ENCODE results near the gene LIMS1. TPM values are rescaled to one million over a fixed set of nuclear protein-coding genes. Genes with fewer than 3 reads are reported as not detected.
"Not testable (repeated sequence)": the region's sequence is repeated elsewhere in the genome, so short reads cannot be mapped to it uniquely, and the experiment has no call there.

Gene LIMS1
- total RNA-seq, 2 donors from 2014 or later, result 104 to 122 TPM

GRCh38 chr2:108555572-108555971 is 21.3 kb downstream of the LIMS1 start:
- H3K4me1 Mint-ChIP-seq (ENCODE audit: low read depth), result peaks cover 5% of the 10 kb centered on the region
- H3K27me3 Mint-ChIP-seq (ENCODE audit: low read depth), result no peaks in the 10 kb centered on the region
- no peak for ATAC-seq (replicated peaks in 1 of 2)
- H3K9me3 Mint-ChIP-seq, result no peaks in the 10 kb centered on the region
- H3K27ac Mint-ChIP-seq, result no peak overlapping the region
- DNase-seq, result no peak
- no peaks in the 10 kb centered on the region for H3K36me3 Mint-ChIP-seq (ENCODE audit: insufficient read depth in 2 of 2)
- no peak overlapping the region for H3K4me3 Mint-ChIP-seq

DNA sequence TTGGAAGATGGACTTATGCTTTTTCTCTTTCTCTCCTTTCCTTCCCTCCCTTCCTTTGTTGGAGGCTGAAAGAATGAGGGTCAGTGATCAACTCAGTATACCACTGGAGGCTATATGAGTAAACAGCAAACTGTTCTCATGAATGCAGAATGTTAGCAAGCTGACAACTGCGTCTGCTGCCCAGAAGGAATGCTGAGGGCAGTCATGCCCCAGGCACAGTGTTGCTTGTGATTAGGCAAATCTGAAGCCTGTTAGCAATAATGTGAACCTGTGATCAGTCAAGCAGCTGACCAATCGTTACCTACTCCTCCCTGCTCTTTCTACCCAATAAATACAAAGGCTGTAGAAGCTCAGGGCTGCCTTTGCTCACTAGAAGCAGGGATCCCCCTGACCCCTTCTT is 22.3 kb downstream of the LIMS1 start:
- ATAC-seq (replicated peaks in 1 of 2), result not testable (repeated sequence)

GRCh38 chr2:108560241-108560811 is 26.1 kb downstream of the LIMS1 start:
- Mint-ChIP-seq H3K4me3 (no peak overlapping the region), H3K9me3 (no peaks in the 10 kb centered on the region), H3K27ac (no peak overlapping the region), H3K36me3 (ENCODE audit: insufficient read depth in 2 of 2) (peaks cover 0 to 2% of the 10 kb centered on the region in 2 donors), H3K4me1 (ENCODE audit: low read depth) (peaks cover 11% of the 10 kb centered on the region), H3K27me3 (ENCODE audit: low read depth) (no peaks in the 10 kb centered on the region)
- ATAC-seq (replicated peaks in 1 of 2), result no peak
- DNase-seq, result no peak

More for the DNA sequence above, 22.3 kb downstream of the LIMS1 start:
- H3K4me1 Mint-ChIP-seq (ENCODE audit: low read depth); H3K27me3 Mint-ChIP-seq (ENCODE audit: low read depth); DNase-seq; H3K27ac Mint-ChIP-seq; H3K36me3 Mint-ChIP-seq (ENCODE audit: insufficient read depth in 2 of 2); H3K9me3 Mint-ChIP-seq; H3K4me3 Mint-ChIP-seq: not testable (repeated sequence)

DNA sequence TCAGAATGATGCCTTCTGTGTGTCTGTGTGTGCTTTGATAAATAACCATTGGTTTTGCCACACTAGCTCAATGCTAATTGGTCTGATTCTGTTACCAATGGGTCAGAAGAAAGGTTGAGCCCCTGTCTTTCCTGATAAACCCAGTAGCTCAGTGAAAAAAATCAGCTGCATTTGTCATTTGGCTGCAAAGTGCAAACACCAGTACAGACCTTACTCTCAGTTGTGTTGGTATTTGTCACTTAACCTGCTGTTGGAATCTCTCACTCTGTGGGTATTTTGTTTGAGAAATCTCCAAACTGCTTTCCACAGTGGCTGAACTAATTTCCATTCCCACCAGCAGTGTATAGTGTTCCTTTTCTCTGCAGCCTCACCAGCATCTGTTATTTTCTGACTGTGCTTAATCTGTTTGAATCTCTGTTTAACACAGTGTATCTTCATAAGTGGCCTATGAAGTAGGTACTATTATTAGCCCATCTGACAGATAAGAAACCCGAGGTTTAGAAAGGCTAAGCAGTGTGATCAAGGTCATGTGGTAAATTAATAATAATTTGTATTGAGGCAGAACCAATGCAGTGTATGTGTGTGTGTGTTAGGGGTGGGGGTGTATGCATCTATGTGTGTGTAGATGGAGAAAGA is 26.7 kb downstream of the LIMS1 start:
- peaks cover 18% of the 10 kb centered on the region for H3K4me1 Mint-ChIP-seq (ENCODE audit: low read depth)
- peak in 1 of 2 donors; percentile 5 for ATAC-seq (replicated peaks in 1 of 2)

DNA sequence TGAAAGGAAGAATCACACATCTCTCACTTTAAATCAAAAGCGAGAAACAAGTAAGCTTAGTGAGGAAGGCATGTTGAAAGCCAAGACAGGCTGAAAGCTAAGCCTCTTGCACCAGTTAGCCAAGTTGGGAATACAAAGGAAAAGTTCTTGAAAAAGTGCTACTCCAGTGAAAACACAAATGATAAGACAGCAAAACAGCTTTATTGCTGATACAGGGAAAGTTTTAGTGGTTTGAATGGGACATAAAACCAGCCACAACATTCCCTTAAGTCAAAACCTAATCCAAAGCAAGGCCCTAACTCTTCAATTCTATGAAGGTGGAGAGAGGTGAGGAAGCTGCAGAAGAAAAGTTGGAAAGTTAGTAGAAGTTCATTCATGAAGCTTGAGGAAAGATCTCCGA is 28.0 kb downstream of the LIMS1 start:
- no peak overlapping the region for H3K27ac Mint-ChIP-seq
- DNase-seq (no peak), ATAC-seq (replicated peaks in 1 of 2) (no peak)
- peaks cover 0 to 2% of the 10 kb centered on the region in 2 donors for H3K36me3 Mint-ChIP-seq (ENCODE audit: insufficient read depth in 2 of 2)
- no peaks in the 10 kb centered on the region for H3K9me3 Mint-ChIP-seq
- H3K4me1 Mint-ChIP-seq (ENCODE audit: low read depth), result peaks cover 20% of the 10 kb centered on the region
- no peak overlapping the region for H3K4me3 Mint-ChIP-seq
- no peaks in the 10 kb centered on the region for H3K27me3 Mint-ChIP-seq (ENCODE audit: low read depth)

More for the DNA sequence above, 26.7 kb downstream of the LIMS1 start:
- no peak for DNase-seq
- Mint-ChIP-seq H3K27me3 (ENCODE audit: low read depth) (no peaks in the 10 kb centered on the region), H3K4me3 (no peak overlapping the region), H3K27ac (no peak overlapping the region), H3K36me3 (ENCODE audit: insufficient read depth in 2 of 2) (peaks cover 0 to 2% of the 10 kb centered on the region in 2 donors), H3K9me3 (no peaks in the 10 kb centered on the region)

DNA sequence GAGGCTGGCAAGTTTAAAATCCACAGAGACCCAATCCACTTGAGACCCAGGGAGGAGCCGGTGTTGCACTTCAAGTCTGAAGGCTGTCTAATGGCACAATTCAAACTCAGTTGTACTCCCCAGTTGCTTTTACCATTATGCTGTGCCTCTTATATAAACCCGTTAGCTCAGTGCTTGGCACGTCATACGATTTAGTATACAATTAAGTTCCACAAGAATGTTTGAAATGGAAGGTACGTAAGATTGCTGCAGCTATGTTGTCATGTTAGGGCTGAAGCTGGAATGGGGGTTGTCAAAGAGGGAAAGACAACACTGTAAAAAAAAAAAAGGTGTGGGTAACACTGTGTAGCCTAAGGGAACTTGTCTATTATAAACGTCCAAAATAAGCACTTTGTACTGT is 30.2 kb downstream of the LIMS1 start:
- H3K9me3 Mint-ChIP-seq, result no peaks in the 10 kb centered on the region
- H3K36me3 Mint-ChIP-seq (ENCODE audit: insufficient read depth in 2 of 2), result peaks cover 0 to 4% of the 10 kb centered on the region in 2 donors
- no peak overlapping the region for H3K4me3 Mint-ChIP-seq
- H3K4me1 Mint-ChIP-seq (ENCODE audit: low read depth), result peaks cover 20% of the 10 kb centered on the region
- DNase-seq, result no peak
- no peak overlapping the region for H3K27ac Mint-ChIP-seq
- no peaks in the 10 kb centered on the region for H3K27me3 Mint-ChIP-seq (ENCODE audit: low read depth)
- ATAC-seq (replicated peaks in 1 of 2), result no peak

- peak overlapping the region; percentile 9 for H3K27ac Mint-ChIP-seq
- ATAC-seq (replicated peaks in 1 of 2) (peak; percentile 44 to 80), DNase-seq (no peak)
- H3K27me3 Mint-ChIP-seq (ENCODE audit: low read depth), result no peaks in the 10 kb centered on the region
- H3K9me3 Mint-ChIP-seq, result no peaks in the 10 kb centered on the region
- H3K4me3 Mint-ChIP-seq, result peak overlapping the region; percentile 47 to 58
- H3K36me3 Mint-ChIP-seq (ENCODE audit: insufficient read depth in 2 of 2), result peaks cover 0 to 4% of the 10 kb centered on the region in 2 donors
- peaks cover 14% of the 10 kb centered on the region for H3K4me1 Mint-ChIP-seq (ENCODE audit: low read depth)
Observed at GRCh38 chr2:108565778-108566375, 31.6 kb downstream of the LIMS1 start.

DNA sequence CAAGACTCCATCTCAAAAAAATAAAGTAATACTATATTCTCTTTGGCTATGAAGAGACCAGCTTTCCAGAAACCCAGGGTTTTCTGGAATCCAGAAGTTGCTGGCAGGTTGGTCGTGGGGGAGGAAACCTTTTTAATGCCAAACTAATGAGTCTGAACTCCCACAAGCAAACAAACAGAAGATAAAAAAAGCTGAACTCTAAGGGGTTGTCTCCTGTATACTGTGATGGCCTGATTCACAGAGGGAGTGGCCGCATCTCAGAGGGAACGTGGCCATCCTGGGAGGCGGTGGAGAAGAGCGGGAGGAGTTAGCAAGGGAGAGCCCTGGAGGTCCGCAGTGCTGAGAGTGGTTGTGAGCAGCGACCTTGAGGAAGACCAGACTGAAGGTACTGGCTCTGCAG is 36.1 kb downstream of the LIMS1 start:
- DNase-seq (no peak), ATAC-seq (replicated peaks in 1 of 2) (no peak)
- peaks cover 0 to 1% of the 10 kb centered on the region in 2 donors for H3K36me3 Mint-ChIP-seq (ENCODE audit: insufficient read depth in 2 of 2)
- H3K9me3 Mint-ChIP-seq, result no peaks in the 10 kb centered on the region
- H3K4me1 Mint-ChIP-seq (ENCODE audit: low read depth), result peaks cover 44% of the 10 kb centered on the region
- H3K27ac Mint-ChIP-seq, result no peak overlapping the region
- no peak overlapping the region for H3K4me3 Mint-ChIP-seq
- no peaks in the 10 kb centered on the region for H3K27me3 Mint-ChIP-seq (ENCODE audit: low read depth)

GRCh38 chr2:108571286-108571685 is 37.0 kb downstream of the LIMS1 start:
- ATAC-seq (replicated peaks in 1 of 2), result no peak
- no peak for DNase-seq
- Mint-ChIP-seq H3K27ac (no peak overlapping the region), H3K27me3 (ENCODE audit: low read depth) (no peaks in the 10 kb centered on the region), H3K4me1 (ENCODE audit: low read depth) (peaks cover 45% of the 10 kb centered on the region), H3K36me3 (ENCODE audit: insufficient read depth in 2 of 2) (peaks cover 0 to 1% of the 10 kb centered on the region in 2 donors), H3K4me3 (no peak overlapping the region), H3K9me3 (no peaks in the 10 kb centered on the region)

- Mint-ChIP-seq H3K4me3 (no peak overlapping the region), H3K9me3 (no peaks in the 10 kb centered on the region), H3K4me1 (ENCODE audit: low read depth) (peaks cover 54% of the 10 kb centered on the region), H3K36me3 (ENCODE audit: insufficient read depth in 2 of 2) (peaks cover 0 to 1% of the 10 kb centered on the region in 2 donors), H3K27ac (peak overlapping the region; percentile 39), H3K27me3 (ENCODE audit: low read depth) (no peaks in the 10 kb centered on the region)
- no peak for ATAC-seq (replicated peaks in 1 of 2)
- DNase-seq, result no peak
Observed at GRCh38 chr2:108573061-108573460, 38.8 kb downstream of the LIMS1 start.

- ATAC-seq (replicated peaks in 1 of 2), result peak in 1 of 2 donors; percentile 25
- no peaks in the 10 kb centered on the region for H3K36me3 Mint-ChIP-seq (ENCODE audit: insufficient read depth in 2 of 2)
- peak overlapping the region in 1 of 2 donors; percentile 75 for H3K4me3 Mint-ChIP-seq
Observed at GRCh38 chr2:108574332-108574731, 40.1 kb downstream of the LIMS1 start.

GRCh38 chr2:108575132-108575966 is 41.1 kb downstream of the LIMS1 start:
- Mint-ChIP-seq H3K27ac (peak overlapping the region; percentile 82), H3K27me3 (ENCODE audit: low read depth) (no peaks in the 10 kb centered on the region)
- ATAC-seq (replicated peaks in 1 of 2), result peak; percentile 62 to 70

More at GRCh38 chr2:108574332-108574731, 40.1 kb downstream of the LIMS1 start:
- no peak for DNase-seq
- Mint-ChIP-seq H3K27ac (peak overlapping the region; percentile 31), H3K27me3 (ENCODE audit: low read depth) (no peaks in the 10 kb centered on the region), H3K4me1 (ENCODE audit: low read depth) (peaks cover 54% of the 10 kb centered on the region), H3K9me3 (no peaks in the 10 kb centered on the region)

DNA sequence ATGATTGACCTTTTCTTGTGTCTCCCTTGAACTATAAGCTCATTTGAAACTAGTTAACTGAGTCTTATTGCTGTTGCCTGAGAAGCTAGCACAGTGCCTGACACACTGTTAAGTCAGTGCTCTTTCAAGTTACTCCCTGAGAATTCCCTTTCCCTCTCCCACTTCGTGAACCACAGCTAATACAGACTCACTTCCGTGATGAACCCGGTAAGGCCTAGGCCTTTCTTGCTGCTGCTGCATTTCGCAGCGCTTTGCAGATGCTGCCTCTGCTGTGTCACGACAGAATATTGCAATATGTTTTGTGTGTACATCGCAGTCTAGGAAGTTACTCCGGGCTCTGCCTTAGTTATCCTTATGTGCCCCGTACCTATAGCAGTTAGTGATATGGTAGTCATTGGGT is 42.8 kb downstream of the LIMS1 start:
- H3K27me3 Mint-ChIP-seq (ENCODE audit: low read depth), result no peaks in the 10 kb centered on the region
- DNase-seq (no peak), ATAC-seq (replicated peaks in 1 of 2) (no peak)
- H3K36me3 Mint-ChIP-seq (ENCODE audit: insufficient read depth in 2 of 2), result peaks cover 0 to 1% of the 10 kb centered on the region in 2 donors
- no peak overlapping the region for H3K27ac Mint-ChIP-seq
- peaks cover 75% of the 10 kb centered on the region for H3K4me1 Mint-ChIP-seq (ENCODE audit: low read depth)
- H3K9me3 Mint-ChIP-seq, result no peaks in the 10 kb centered on the region
- no peak overlapping the region for H3K4me3 Mint-ChIP-seq

More at GRCh38 chr2:108575132-108575966, 41.1 kb downstream of the LIMS1 start:
- Mint-ChIP-seq H3K36me3 (ENCODE audit: insufficient read depth in 2 of 2) (no peaks in the 10 kb centered on the region), H3K4me3 (peak overlapping the region; percentile 44 to 75), H3K9me3 (no peaks in the 10 kb centered on the region), H3K4me1 (ENCODE audit: low read depth) (peaks cover 63% of the 10 kb centered on the region)
- no peak for DNase-seq
